GM12891 (cell line): ENCODE data around the gene PPM1G.
A peak's percentile ranks its signal among the peaks of the same experiment; 100 is the strongest.
"Not testable (repeated sequence)": the region's sequence is repeated elsewhere in the genome, so short reads cannot be mapped to it uniquely, and the experiment has no call there.

Experiments
- DNase-seq: peaks from one replicate; pipeline ENCODE4 v3.0.0; 2011; ENCODE audit warnings: low spot score; ENCODE audit not compliant: insufficient read length
- FAIRE-seq: peaks from 2 replicates; lab custom pipeline; 2011; peaks lifted over from hg19 to GRCh38; lab: Jason Lieb, UNC
- PAX5 ChIP-seq: IDR thresholded peaks from 2 replicates; pipeline ENCODE4 v1.6.1; 2011; ENCODE audit warnings: low read length, moderate library complexity, mild to moderate bottlenecking; ENCODE audit not compliant: insufficient read depth, severe bottlenecking
- POLR2A ChIP-seq: IDR thresholded peaks from 2 replicates; pipeline ENCODE4 v1.6.1; 2011; ENCODE audit warnings: low read depth, low read length, control low read depth
- POLR2AphosphoS5 ChIP-seq: IDR thresholded peaks from 2 replicates; pipeline ENCODE4 v1.6.1; 2011; ENCODE audit warnings: low read depth, low read length, control low read depth
- POU2F2 ChIP-seq: IDR thresholded peaks from 2 replicates; pipeline ENCODE4 v1.6.1; 2011; ENCODE audit warnings: low read depth, mild to moderate bottlenecking, control low read depth, low read length, moderate library complexity
- SPI1 ChIP-seq: IDR thresholded peaks from 2 replicates; pipeline ENCODE4 v1.6.1; 2011; ENCODE audit warnings: low read depth, low read length, control low read depth
- TAF1 ChIP-seq: IDR thresholded peaks from 2 replicates; pipeline ENCODE4 v1.6.1; 2011; ENCODE audit warnings: low read depth, low read length, control low read depth

PPM1G gene

GRCh38 chr2:27441226-27441926, 32.0 kb upstream of the PPM1G start:
- DNase-seq (no peak), FAIRE-seq (no peak)
- TF ChIP-seq TAF1 (no peak), POLR2AphosphoS5 (no peak), POLR2A (no peak), POU2F2 (no peak), PAX5 (no peak)

- no peak for DNase-seq
- TF ChIP-seq POU2F2 (no peak), SPI1 (no peak), TAF1 (no peak), PAX5 (no peak), POLR2AphosphoS5 (no peak), POLR2A (no peak)
- no peak for FAIRE-seq
Observed at GRCh38 chr2:27435628-27436027, 26.2 kb upstream of the PPM1G start.

- TF ChIP-seq POLR2AphosphoS5, result no peak
- TF ChIP-seq PAX5, result no peak
- no peak for TF ChIP-seq TAF1
- no peak for TF ChIP-seq SPI1
- TF ChIP-seq POU2F2, result no peak
- TF ChIP-seq POLR2A, result no peak
- FAIRE-seq (no peak), DNase-seq (no peak)
Observed at GRCh38 chr2:27431395-27431794, 22.0 kb upstream of the PPM1G start.

- DNase-seq (peak; percentile 74), FAIRE-seq (peak; percentile 88)
- 0 out of 2 replicates have a peak, but pooled peaks have one; percentile 6 for TF ChIP-seq POLR2AphosphoS5
- 0 out of 2 replicates have a peak, but pooled peaks have one; percentile 25 for TF ChIP-seq TAF1
- no peak for TF ChIP-seq POU2F2
Observed at GRCh38 chr2:27428978-27429541, 19.7 kb upstream of the PPM1G start.

GRCh38 chr2:27428213-27428977, 19.0 kb upstream of the PPM1G start, which contains the start of gene NRBP1:
NRBP1 (plus strand) TSS chr2:27428631; CDS start chr2:27433274, 4,643 bp downstream.
- FAIRE-seq (peak; percentile 93), DNase-seq (peak; percentile 84)
- TF ChIP-seq POU2F2, result peak; percentile 33; the same call in 1 of the 2 replicates
- TF ChIP-seq SPI1, result no peak
- peak; percentile 69; the same call in 1 of the 2 replicates for TF ChIP-seq TAF1
- peak; percentile 80 for TF ChIP-seq POLR2A
- peak; percentile 72; the same call in 1 of the 2 replicates for TF ChIP-seq POLR2AphosphoS5
- TF ChIP-seq PAX5, result peak; percentile 54

GRCh38 chr2:27427863-27428212, 18.4 kb upstream of the PPM1G start:
- TF ChIP-seq POU2F2 (no peak), POLR2AphosphoS5 (no peak), POLR2A (no peak), PAX5 (no peak), TAF1 (no peak), SPI1 (no peak)
- FAIRE-seq (peak; percentile 16), DNase-seq (no peak)

- not testable (repeated sequence) for FAIRE-seq, DNase-seq
Observed at GRCh38 chr2:27425039-27425438, 15.6 kb upstream of the PPM1G start.

GRCh38 chr2:27422958-27423357, 13.6 kb upstream of the PPM1G start:
- TF ChIP-seq TAF1 (no peak), SPI1 (no peak), POU2F2 (no peak), POLR2AphosphoS5 (no peak), PAX5 (no peak), POLR2A (no peak)
- no peak for FAIRE-seq
- no peak for DNase-seq

- TF ChIP-seq POU2F2, result no peak
- no peak for TF ChIP-seq TAF1
- TF ChIP-seq POLR2A, result no peak
- TF ChIP-seq POLR2AphosphoS5, result no peak
- no peak for TF ChIP-seq SPI1
- no peak for TF ChIP-seq PAX5
- no peak for FAIRE-seq
- no peak for DNase-seq
Observed at GRCh38 chr2:27421660-27422250, 12.4 kb upstream of the PPM1G start.

- DNase-seq, result no peak
- FAIRE-seq, result no peak
- TF ChIP-seq POU2F2 (no peak), PAX5 (no peak), TAF1 (no peak), POLR2A (no peak), SPI1 (no peak), POLR2AphosphoS5 (no peak)
Observed at GRCh38 chr2:27420996-27421395, 11.6 kb upstream of the PPM1G start.
